IMR-90 (cell line): Measurements from ENCODE around the gene RPRM. TPM values are rescaled to one million over a fixed set of nuclear protein-coding genes. Genes with fewer than 3 reads are reported as not detected.

Experiments used
- ATAC-seq: fragments of 200-7000 bp; cut with Tn5 transposase; 2 replicates; pipeline ENCODE4 v1.9.1; 2020; ENCODE audit warnings: low read depth, mild to moderate bottlenecking, moderate library complexity
- BruUV-seq: library from RNA; stranded (reverse); fragments of 400-500 nt; replicated peaks from 2 replicates; lab custom pipeline; 2021; lab: Mats Ljungman, UMichigan
- CTCF ChIA-PET: fragments of 300-600 bp; formaldehyde crosslinking; extraction: SDS; loops from one replicate; lab custom pipeline; 2021; ENCODE audit warnings: antibody characterized with exemption; lab: Yijun Ruan, JAX
- POLR2A ChIA-PET: fragments of 300-600 bp; sonication (Branson Sonifier 250); formaldehyde crosslinking; loops from one replicate; lab custom pipeline; 2022; ENCODE audit warnings: antibody characterized with exemption; ENCODE audit not compliant: unreplicated experiment; lab: Charles Lee
- DNase-seq: peaks from one replicate; pipeline ENCODE4 v3.0.0; 2013
- H2AFZ ChIP-seq: replicated peaks from 2 replicates; pipeline ENCODE3; 2013; ENCODE audit warnings: low read length, mild to moderate bottlenecking; ENCODE audit not compliant: poor library complexity
- H2AK5ac ChIP-seq: 2 replicates; pipeline ENCODE4 v1.6.1; 2013; ENCODE audit warnings: low read depth, low read length, inconsistent platforms
- H2AK9ac ChIP-seq: replicated peaks from 2 replicates; pipeline ENCODE3; 2013; ENCODE audit warnings: mild to moderate bottlenecking, low read depth, low read length, moderate library complexity; ENCODE audit not compliant: poor library complexity
- H2BK120ac ChIP-seq: 2 replicates; pipeline ENCODE4 v1.6.1; 2013; ENCODE audit warnings: low read depth, low read length, inconsistent platforms
- H2BK15ac ChIP-seq: 3 replicates; pipeline ENCODE4 v1.6.1; 2013; ENCODE audit warnings: low read depth, low read length, inconsistent platforms
- H2BK20ac ChIP-seq: 2 replicates; pipeline ENCODE4 v1.6.1; 2013; ENCODE audit warnings: low read depth, mild to moderate bottlenecking, inconsistent platforms, low read length, moderate library complexity
- H2BK5ac ChIP-seq: 2 replicates; pipeline ENCODE4 v1.6.1; 2013; ENCODE audit warnings: mild to moderate bottlenecking, low read depth, low read length, inconsistent platforms; ENCODE audit not compliant: poor library complexity, severe bottlenecking
- H3K14ac ChIP-seq: replicated peaks from 2 replicates; pipeline ENCODE4 v1.6.1; 2013; ENCODE audit warnings: low read depth, low read length, inconsistent platforms
- H3K18ac ChIP-seq: 2 replicates; pipeline ENCODE4 v1.6.1; 2013; ENCODE audit warnings: low read depth, low read length, control low read depth
- H3K23ac ChIP-seq: 2 replicates; pipeline ENCODE4 v1.6.1; 2013; ENCODE audit warnings: low read depth, low read length, inconsistent platforms
- H3K27ac ChIP-seq: 2 replicates; pipeline ENCODE4 v1.5.1; 2013; ENCODE audit warnings: mild to moderate bottlenecking, control low read depth, low read length; ENCODE audit not compliant: insufficient read depth
- H3K27me3 ChIP-seq: 2 replicates; pipeline ENCODE4 v1.6.1; 2013; ENCODE audit warnings: low read length; ENCODE audit not compliant: control insufficient read depth, insufficient read depth
- H3K36me3 ChIP-seq: 2 replicates; pipeline ENCODE4 v1.6.1; 2013; ENCODE audit warnings: low read length, mixed read lengths; ENCODE audit not compliant: control insufficient read depth, insufficient read depth
- H3K4ac ChIP-seq: 2 replicates; pipeline ENCODE4 v1.6.1; 2013; ENCODE audit warnings: low read depth, low read length, inconsistent platforms
- H3K4me1 ChIP-seq: 2 replicates; pipeline ENCODE4 v1.6.1; 2013; ENCODE audit warnings: low read length, mixed read lengths; ENCODE audit not compliant: control insufficient read depth, insufficient read depth
- H3K4me2 ChIP-seq: 2 replicates; pipeline ENCODE4 v1.6.1; 2013; ENCODE audit warnings: low read depth, mild to moderate bottlenecking, control low read depth, low read length, moderate library complexity
- H3K4me3 ChIP-seq: 2 replicates; pipeline ENCODE4 v1.5.1; 2013; ENCODE audit warnings: low read depth, mild to moderate bottlenecking, control low read depth, low read length, moderate library complexity; ENCODE audit not compliant: insufficient read depth
- H3K56ac ChIP-seq: 2 replicates; pipeline ENCODE4 v1.6.1; 2013; ENCODE audit warnings: low read length, inconsistent platforms; ENCODE audit not compliant: insufficient read depth; ENCODE audit errors: extremely low read depth
- H3K79me1 ChIP-seq, 2 experiments: 2 replicates each; pipeline ENCODE4 v1.6.1; 2013; ENCODE audit warnings: low read length in 2 of 2, inconsistent platforms in 1 of 2, low read depth in 1 of 2
- H3K9ac ChIP-seq: 2 replicates; pipeline ENCODE4 v1.6.1; 2013; ENCODE audit warnings: low read depth, low read length, control low read depth
- H3K9me1 ChIP-seq: 2 replicates; pipeline ENCODE4 v1.6.1; 2013; ENCODE audit warnings: low read length, inconsistent platforms; ENCODE audit not compliant: insufficient read depth
- H3K9me3 ChIP-seq: 2 replicates; pipeline ENCODE4 v1.6.1; 2013; ENCODE audit warnings: low read length; ENCODE audit not compliant: control insufficient read depth, insufficient read depth
- H4K20me1 ChIP-seq: 2 replicates; pipeline ENCODE4 v1.6.1; 2013; ENCODE audit warnings: low read length, inconsistent platforms; ENCODE audit not compliant: insufficient read depth
- H4K5ac ChIP-seq: 2 replicates; pipeline ENCODE4 v1.6.1; 2013; ENCODE audit warnings: mild to moderate bottlenecking, low read depth, low read length, control low read depth
- H4K8ac ChIP-seq, 2 experiments: 2 replicates each; pipeline ENCODE4 v1.6.1; 2013; ENCODE audit warnings: low read depth in 2 of 2, low read length in 2 of 2, control low read depth in 1 of 2, inconsistent platforms in 1 of 2
- H4K91ac ChIP-seq: 2 replicates; pipeline ENCODE4 v1.6.1; 2013; ENCODE audit warnings: low read depth, low read length, inconsistent platforms; ENCODE audit not compliant: insufficient read depth
- BHLHE40 ChIP-seq: fragments of 150-350 bp; IDR thresholded peaks from 2 replicates; pipeline ENCODE4 v1.6.1; 2016; ENCODE audit warnings: mild to moderate bottlenecking, low read depth, low read length
- CEBPB ChIP-seq: IDR thresholded peaks from 2 replicates; pipeline ENCODE4 v1.6.1; 2012; ENCODE audit warnings: low read depth, low read length, improper control_type of control experiment
- CHD1 ChIP-seq: IDR thresholded peaks from 2 replicates; pipeline ENCODE4 v1.6.1; 2012; ENCODE audit warnings: low read depth, low read length, improper control_type of control experiment
- CTCF ChIP-seq: conservative IDR thresholded peaks from 2 replicates; pipeline ENCODE4 v1.5.1; 2012; ENCODE audit warnings: mild to moderate bottlenecking, low read depth, low read length, improper control_type of control experiment
- FOS ChIP-seq: fragments of 150-350 bp; IDR thresholded peaks from 2 replicates; pipeline ENCODE4 v1.6.1; 2016; ENCODE audit warnings: low read depth, low read length
- MAFK ChIP-seq: IDR thresholded peaks from 2 replicates; pipeline ENCODE4 v1.6.1; 2012; ENCODE audit warnings: low read depth, low read length, improper control_type of control experiment
- MAZ ChIP-seq: IDR thresholded peaks from 2 replicates; pipeline ENCODE4 v1.6.1; 2012; ENCODE audit warnings: low read depth, mild to moderate bottlenecking, low read length, improper control_type of control experiment, moderate library complexity, borderline replicate concordance
- MXI1 ChIP-seq: IDR thresholded peaks from 2 replicates; pipeline ENCODE4 v1.6.1; 2012; ENCODE audit warnings: low read depth, mild to moderate bottlenecking, low read length, moderate library complexity, borderline replicate concordance
- RAD21 ChIP-seq: IDR thresholded peaks from 2 replicates; pipeline ENCODE4 v1.6.1; 2012; ENCODE audit warnings: low read length, improper control_type of control experiment
- RCOR1 ChIP-seq: IDR thresholded peaks from 2 replicates; pipeline ENCODE4 v1.6.1; 2012; ENCODE audit warnings: mild to moderate bottlenecking, low read length, improper control_type of control experiment; ENCODE audit not compliant: insufficient replicate concordance
- RFX5 ChIP-seq: IDR thresholded peaks from 2 replicates; pipeline ENCODE4 v1.8.0; 2012; ENCODE audit warnings: low read depth, mild to moderate bottlenecking, low read length, moderate library complexity
- SMC3 ChIP-seq: fragments of 150-350 bp; IDR thresholded peaks from 2 replicates; pipeline ENCODE4 v1.6.1; 2016; ENCODE audit warnings: low read depth, mild to moderate bottlenecking, antibody characterized with exemption, low read length, moderate library complexity
- USF2 ChIP-seq: fragments of 150-350 bp; IDR thresholded peaks from 2 replicates; pipeline ENCODE4 v1.6.1; 2017; ENCODE audit warnings: mild to moderate bottlenecking, antibody characterized with exemption, low read length, low read depth
- WGBS, 2 experiments: methylation state at CpG; one replicate each; pipeline versions ENCODE4 v1.1.5 to v1.1.7; 2013; ENCODE audit warnings: missing lambda C conversion rate in 2 of 2; ENCODE audit not compliant: insufficient read length in 1 of 2; ENCODE audit errors: extremely low coverage in 2 of 2; 5-methylcytosine and 5-hydroxymethylcytosine counted together
- dilution Hi-C: fragments of 300-500 bp; cut with HindIII; formaldehyde crosslinking; loops from one replicate; pipeline ENCODE4 v1.14.3; 2018; ENCODE audit warnings: low sequenced_read_pairs; ENCODE audit not compliant: unreplicated experiment
- in situ Hi-C: fragments of 300-500 bp; cut with MboI; formaldehyde crosslinking; loops from 3 replicates; pipeline ENCODE4 v1.14.3; 2019; ENCODE audit warnings: low sequenced_read_pairs, inconsistent platforms, mixed read lengths
- intact Hi-C: fragments of 100-400 bp; cut with micrococcal nuclease; formaldehyde crosslinking; loops from 2 replicates; pipeline ENCODE4 v1.10.0; 2022
- polyA plus RNA-seq, 3 experiments: library from polyadenylated mRNA; depleted of rRNA; stranded (reverse); fragments of >200 nt; gene quantifications; 2 replicates each; pipeline ENCODE4 v1.2.3, GENCODE V29; 2012; ENCODE audit warnings: low replicate concordance in 1 of 3
- total RNA-seq: library from RNA; depleted of rRNA; stranded (reverse); fragments of >200 nt; gene quantifications from 2 replicates; pipeline ENCODE4 v1.2.3, GENCODE V29; 2012
- TF ChIP-seq, protein P1 (sequence below): fragments of 150-350 bp; IDR thresholded peaks from 2 replicates; pipeline ENCODE4 v1.6.1; 2016; ENCODE audit warnings: low read depth, mild to moderate bottlenecking, low read length, moderate library complexity, borderline replicate concordance

Gene RPRM
- total and polyA plus RNA-seq, 2 of the 4 experiments (the other 2 are of a cell fraction), result not detected

DNA sequence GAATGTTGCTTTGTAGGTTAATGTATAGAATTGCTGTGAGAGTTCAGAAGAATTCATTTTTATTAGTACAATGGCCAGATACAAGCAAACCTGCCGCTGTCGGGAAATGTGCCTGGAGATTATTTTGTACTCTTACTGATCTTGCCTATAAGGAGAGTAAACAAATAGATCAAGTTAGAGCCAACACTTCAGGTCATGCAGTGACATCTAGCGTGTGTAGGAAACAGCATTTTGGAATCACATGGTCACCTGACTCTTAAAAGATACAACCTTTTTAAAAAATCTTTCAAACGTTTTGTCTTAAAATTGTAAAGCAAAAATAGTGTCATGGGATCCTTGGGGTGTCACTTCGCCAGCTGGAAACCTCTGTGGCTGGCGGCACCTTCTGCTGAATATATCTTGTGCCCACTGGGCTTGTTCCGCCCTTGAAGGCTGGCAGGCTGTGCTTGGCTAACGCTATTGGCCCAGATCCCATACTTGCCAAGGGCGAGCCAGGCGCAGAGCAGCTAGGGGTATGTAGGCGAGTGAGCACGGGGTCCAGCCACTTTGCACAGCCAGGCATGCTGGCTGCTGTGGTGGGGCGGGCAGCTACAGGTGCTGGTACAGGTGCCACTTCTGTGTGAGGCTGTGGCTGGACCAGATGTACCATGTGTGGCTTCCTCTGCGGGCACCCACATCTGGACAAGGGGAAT lies 19.5 kb upstream of the RPRM start:
- intact Hi-C loops, result no loop called here
- DNase-seq (no peak), ATAC-seq (no peak)
- Histone ChIP-seq H2BK120ac (no peak overlapping the region), H2BK5ac (no peak overlapping the region), H3K9me3 (peaks cover 7% of the 10 kb centered on the region; the same call in 1 of the 2 replicates), H4K20me1 (no peaks in the 10 kb centered on the region), H2AK9ac (no peak overlapping the region), H3K4me2 (no peak overlapping the region), H2BK20ac (no peak overlapping the region), H3K79me1 (no peaks in the 10 kb centered on the region), H4K8ac (no peak overlapping the region), H3K4ac (no peak overlapping the region), H3K18ac (no peak overlapping the region), H4K91ac (no peak overlapping the region), H3K4me3 (no peak overlapping the region), H2AK5ac (no peak overlapping the region), H3K14ac (no peak overlapping the region), H2BK15ac (no peak overlapping the region), H2AFZ (no peak overlapping the region), H3K4me1 (no peaks in the 10 kb centered on the region), H3K9ac (no peak overlapping the region), H4K5ac (no peak overlapping the region), H3K23ac (no peak overlapping the region), H3K27ac (no peak overlapping the region), H3K56ac (no peak overlapping the region), H3K27me3 (no peaks in the 10 kb centered on the region), H3K36me3 (no peaks in the 10 kb centered on the region), H3K9me1 (no peaks in the 10 kb centered on the region)
- WGBS, 2 experiments, result 80% methylated on average over 7 of the region's 14 CpGs; no CpG with 5 or more reads in 1 of the 2 experiments
- no TSS peak for BruUV-seq
- POLR2A ChIA-PET, result no interaction called here
- CTCF ChIA-PET, result no interaction called here
- in situ Hi-C loops, result no loop called here
- no peak for TF ChIP-seq CHD1
- TF ChIP-seq MAZ, result no peak
- TF ChIP-seq, protein P1, sequence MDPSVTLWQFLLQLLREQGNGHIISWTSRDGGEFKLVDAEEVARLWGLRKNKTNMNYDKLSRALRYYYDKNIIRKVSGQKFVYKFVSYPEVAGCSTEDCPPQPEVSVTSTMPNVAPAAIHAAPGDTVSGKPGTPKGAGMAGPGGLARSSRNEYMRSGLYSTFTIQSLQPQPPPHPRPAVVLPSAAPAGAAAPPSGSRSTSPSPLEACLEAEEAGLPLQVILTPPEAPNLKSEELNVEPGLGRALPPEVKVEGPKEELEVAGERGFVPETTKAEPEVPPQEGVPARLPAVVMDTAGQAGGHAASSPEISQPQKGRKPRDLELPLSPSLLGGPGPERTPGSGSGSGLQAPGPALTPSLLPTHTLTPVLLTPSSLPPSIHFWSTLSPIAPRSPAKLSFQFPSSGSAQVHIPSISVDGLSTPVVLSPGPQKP, result no peak
- no peak for TF ChIP-seq BHLHE40
- no peak for TF ChIP-seq CEBPB
- no peak for TF ChIP-seq USF2
- no peak for TF ChIP-seq MXI1
- no peak for TF ChIP-seq RCOR1
- no peak for TF ChIP-seq SMC3
- no peak for TF ChIP-seq RAD21
- TF ChIP-seq FOS, result no peak
- TF ChIP-seq MAFK, result no peak
- no peak for TF ChIP-seq CTCF
- TF ChIP-seq RFX5, result no peak
- dilution Hi-C loops, result no loop called here
